ENCODE data around the gene WDFY2.

DNA sequence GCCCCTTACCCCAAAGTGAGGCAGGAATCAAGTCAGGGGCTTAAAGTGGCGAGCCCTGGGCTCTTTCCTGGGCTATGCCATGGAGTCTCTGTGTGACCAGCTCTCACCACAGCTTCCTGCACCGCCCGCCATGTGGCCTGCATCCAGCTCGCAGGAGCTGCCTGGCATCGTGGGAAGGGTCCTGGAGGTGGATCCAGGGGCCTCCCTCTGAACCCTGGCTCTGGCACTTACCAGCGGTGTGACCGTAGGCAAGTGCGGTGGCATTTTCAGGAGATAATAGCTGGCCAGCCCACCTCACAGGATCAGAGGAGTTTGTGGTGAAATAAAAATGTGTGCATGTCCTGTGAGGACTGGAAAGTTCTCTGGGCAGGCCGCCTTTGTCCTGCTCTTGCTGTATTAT, 193.7 kb downstream of the WDFY2 start:
- no peak for TF ChIP-seq ZNF384 (IDR thresholded peaks at IDR 0.05)
- no peak for TF ChIP-seq SP1 (IDR thresholded peaks at IDR 0.05)
- TF ChIP-seq ARNT (IDR thresholded peaks at IDR 0.05): no peak
- TF ChIP-seq FOXK2 (IDR thresholded peaks at IDR 0.05): no peak
- no peak for TF ChIP-seq HDGF (IDR thresholded peaks at IDR 0.05; ENCODE audit: borderline replicate concordance)
